NOMO-1 (cell line): ENCODE results near the gene PBX4.
"Not testable (repeated sequence)": the region's sequence is repeated elsewhere in the genome, so short reads cannot be mapped to it uniquely, and the experiment has no call there.

Source experiments
- DNase-seq, 2 experiments: peaks; one replicate each; lab custom pipeline; 2025; ENCODE audit not compliant: unreplicated experiment in 2 of 2; lab: John Stamatoyannopoulos, UW

PBX4 gene, protein sequence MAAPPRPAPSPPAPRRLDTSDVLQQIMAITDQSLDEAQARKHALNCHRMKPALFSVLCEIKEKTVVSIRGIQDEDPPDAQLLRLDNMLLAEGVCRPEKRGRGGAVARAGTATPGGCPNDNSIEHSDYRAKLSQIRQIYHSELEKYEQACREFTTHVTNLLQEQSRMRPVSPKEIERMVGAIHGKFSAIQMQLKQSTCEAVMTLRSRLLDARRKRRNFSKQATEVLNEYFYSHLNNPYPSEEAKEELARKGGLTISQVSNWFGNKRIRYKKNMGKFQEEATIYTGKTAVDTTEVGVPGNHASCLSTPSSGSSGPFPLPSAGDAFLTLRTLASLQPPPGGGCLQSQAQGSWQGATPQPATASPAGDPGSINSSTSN

DNA sequence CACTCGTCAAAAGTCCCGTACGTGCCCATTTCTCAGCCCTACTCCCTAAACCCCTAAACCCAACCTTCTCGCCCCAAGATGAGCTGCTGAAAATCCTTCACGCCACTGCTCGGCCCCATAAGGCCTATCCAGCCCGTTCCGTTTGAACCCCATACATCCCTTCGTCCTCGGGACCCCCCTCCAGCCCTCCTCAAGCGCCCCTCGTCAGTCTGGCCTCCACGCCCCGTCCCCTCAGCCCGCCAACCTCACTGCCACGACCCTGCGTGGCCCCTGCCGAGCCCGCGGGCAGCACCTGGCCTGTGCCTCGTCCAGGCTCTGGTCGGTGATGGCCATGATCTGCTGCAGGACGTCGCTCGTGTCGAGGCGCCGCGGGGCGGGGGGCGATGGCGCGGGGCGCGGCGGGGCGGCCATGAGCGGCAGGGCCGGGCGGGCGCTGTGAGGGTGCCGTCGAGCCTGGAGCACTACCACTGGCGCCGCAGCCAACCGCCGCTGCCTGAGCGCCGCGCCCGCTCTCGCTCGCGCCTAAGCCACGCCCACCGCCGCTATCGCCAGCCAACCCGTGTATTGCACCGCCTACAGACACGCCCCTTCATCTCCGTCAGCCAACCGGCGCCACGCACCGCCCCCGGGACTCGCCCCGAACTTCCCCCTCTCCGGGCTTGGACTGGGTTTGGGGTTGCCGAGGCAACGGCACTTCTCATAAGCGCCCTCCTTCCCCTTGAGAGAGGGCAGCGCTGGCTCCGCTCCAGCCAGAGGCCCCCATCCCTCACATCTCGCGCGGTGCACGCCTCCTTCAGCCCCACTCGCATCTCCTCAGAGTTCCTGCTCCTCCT, at the start of gene PBX4:
Gene PBX4, minus strand, starts transcription at position 469 of the 833 bp plus-strand sequence. Its CDS starts 58 bp downstream, at position 411.
- DNase-seq: peak; percentile 96 to 98

DNA sequence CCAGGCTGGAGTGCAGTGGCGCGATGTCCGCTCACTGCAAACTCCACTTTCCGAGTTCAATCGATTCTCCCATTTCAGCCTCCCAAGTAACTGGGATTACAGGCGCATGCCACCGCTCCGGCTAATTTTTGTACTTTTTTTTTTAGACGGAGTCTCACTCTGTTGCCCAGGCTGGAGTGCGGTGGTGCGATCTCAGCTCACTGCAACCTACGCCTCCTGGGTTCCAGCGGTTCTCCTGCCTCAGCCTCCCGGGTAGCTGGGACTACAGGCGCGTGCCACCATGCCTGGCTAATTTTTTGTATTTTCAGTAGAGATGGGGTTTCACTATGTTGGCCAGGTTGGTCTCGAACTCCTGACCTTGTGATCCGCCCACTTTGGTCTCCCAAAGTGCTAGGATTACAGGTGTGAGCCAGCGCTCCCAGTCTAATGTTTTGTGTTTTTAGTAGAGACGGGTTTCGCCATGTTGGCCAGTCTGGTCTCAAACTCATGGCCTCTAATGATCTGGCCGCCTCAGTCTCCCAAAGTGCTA, 47.0 kb upstream of the PBX4 start:
- DNase-seq: not testable (repeated sequence)

DNA sequence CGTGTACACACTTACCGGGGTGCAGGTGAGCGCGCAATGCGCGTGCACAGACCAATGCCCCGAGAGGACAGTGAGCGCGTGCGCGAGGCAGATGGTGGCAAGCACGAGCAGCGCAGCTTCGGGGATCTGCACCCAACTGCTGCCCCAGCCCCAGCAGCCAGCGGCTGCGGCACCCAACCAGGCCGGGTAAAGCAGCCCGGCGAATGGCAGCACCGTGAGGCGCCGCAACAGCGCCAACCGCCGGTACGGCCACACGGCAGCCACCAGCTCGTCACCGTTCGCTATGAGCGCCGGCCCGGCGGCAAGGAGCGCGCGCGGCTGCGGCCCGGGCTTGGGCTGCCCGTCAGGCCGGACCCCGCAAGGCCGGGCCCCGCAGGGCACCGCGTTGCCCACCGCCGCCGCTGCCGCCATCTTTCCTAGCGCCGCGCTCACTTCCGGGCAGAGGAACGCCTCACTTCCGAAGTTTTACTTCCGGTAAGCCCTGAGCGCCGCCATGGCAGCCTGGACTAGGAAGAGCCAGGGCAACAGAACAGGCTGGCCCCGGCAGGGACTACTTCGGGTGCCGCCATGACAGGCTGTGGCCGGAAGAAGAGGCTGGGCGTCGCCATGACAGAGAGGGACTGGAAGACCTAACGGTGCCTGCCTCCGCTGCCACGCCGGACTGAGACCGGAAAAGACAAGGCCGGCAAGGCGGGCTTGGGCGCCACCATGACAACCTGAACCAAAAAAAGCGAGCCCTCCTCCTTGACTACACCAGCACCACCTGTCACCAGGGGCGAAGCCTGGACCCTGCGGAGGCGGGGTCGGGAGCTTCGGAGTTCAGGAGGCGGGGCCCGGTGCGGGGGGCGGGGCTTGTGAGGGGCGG, 45.0 kb upstream of the PBX4 start, which contains the start of gene ATP13A1:
Gene ATP13A1, minus strand, starts transcription at position 421 of the 865 bp plus-strand sequence. Its CDS starts 10 bp downstream, at position 411.
- peak; percentile 96 to 97 for DNase-seq

DNA sequence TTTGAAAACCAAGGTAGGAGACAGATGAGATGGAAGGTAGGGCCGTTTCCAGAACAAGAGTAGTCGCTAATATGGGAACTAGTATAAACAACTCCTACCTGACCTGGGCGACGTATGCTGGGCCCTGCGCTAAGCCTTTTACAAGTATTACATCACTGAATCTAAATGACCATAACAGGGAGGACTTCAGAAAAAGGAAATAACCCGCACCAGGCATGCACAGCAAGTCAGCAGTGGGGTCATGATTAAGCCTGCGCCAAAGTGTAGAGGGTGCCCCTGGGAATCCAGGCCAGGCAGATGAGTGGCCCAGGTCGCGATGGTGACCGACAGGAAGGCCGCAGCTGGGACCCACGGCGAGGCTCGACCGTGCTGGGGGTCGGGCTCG, 44.4 kb upstream of the PBX4 start:
- peak; percentile 18 to 45 for DNase-seq

DNA sequence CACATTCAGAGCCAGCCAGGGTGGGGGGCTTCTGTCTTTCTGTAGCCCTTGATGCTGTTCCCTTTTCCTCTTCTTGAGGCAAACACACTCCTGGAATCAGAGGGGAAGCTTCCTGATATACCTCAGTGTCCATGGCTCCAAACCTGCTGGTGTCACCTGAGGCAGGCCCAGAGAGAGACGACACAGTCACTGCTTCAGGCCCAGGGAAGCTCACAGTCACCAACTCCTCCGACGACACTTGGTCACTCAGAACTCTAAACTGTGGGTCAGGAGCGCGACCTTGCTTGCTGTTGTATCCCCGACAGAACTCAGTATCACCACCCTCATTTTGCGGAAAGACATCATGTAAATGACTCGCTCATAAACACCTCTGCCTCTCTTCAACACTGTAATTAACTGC, 43.9 kb upstream of the PBX4 start:
- no peak for DNase-seq

DNA sequence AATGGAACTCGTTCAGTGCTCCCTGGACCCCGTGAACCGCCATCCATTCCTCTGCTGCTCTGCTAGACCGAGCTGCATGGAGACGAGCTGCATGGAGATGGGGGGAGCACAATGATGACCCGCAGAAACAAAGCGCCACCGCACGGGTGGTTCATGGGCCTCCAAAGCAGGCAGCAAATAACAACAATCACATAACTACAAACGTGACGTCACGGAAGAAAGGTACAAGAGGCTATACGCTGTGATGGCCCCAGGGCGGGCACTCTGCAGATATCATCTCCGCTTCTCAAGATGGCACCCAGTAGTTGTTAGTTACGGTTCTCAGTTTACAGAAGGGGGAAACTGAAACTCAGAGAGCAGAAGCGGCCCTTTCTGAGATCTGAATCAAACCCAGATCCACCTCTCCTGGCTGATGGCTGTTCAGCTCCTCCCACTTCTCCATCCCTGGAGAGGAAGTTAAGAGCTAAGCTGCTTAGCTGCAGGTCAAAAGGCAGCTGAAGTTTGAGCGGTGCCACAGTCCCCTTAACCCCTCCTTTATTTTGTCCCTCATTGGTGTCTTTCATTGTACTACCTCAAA, 43.3 kb upstream of the PBX4 start:
- peak; percentile 68 to 95 for DNase-seq

DNA sequence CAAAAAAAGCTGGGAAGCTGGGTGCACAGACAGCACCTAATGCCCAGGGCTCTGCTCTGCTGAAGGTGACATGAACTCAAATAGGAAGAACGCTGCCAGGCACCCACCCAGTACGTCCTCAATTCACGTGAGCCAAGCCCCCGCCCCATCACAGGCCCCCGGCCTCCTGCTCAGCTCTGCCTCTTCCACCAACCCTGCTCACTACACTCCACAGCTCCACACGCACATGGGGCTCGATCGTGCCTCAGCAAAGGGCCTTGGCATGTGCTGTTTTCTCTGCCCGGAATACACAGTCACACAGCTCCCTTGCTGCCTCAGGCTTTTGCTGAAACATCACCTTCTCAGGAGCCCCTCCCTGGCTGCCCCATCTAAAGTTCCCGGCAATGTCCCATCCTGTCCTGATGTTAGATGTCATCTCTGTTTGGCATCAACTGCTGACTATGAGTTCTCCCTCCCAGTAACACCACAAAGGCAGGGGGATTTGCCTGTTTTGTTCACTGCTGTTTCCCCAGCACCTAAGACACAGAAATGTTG, 42.7 kb upstream of the PBX4 start:
- no peak for DNase-seq

DNA sequence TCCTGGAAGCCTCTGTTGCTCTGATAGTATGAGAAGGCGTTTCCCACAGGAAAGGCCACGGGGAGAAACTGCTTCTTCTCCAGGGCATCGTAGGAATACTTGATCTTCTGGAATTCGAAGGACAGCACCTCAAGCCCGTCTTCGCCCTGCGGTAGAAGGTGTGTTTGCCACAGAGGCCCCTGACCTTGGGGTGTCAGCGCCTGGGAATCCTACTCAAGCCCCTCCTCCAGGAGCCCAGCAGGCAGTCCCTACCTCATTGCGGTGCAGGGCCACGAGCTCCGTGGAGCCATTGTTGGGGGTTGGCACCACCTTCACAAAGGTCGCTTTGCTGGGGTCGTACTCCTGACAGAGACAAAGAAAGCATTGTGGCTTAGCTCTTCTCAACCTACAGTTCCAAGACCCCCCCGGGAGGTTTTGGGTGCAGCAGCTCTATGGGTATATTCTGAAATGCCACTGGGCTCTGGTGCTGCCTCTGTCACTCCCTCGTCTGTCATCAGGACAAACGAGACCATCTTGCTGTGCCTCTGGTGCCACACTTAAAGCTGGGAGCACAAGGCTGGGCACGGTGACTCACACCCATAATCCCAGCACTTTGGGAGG, 41.3 kb upstream of the PBX4 start:
- no peak for DNase-seq

DNA sequence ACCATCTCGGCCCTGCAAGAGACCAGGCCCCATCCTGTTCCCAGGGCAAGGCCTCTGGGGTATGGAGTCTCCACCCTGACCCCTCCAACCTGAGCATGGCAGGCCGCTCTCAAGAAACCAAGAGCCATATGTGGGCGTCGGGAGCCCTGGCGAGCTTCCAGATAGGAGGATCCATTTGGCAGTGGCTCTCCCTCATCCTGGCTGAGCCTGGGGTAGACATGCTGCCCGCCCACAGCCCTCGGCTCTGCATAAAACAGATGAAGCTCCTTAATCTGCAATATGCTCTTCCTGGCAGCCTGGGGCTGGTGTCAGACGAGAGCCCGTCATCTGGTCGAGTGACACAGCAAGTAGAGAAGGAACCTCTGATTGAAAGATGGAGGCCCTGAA, 38.9 kb upstream of the PBX4 start:
- DNase-seq: no peak

DNA sequence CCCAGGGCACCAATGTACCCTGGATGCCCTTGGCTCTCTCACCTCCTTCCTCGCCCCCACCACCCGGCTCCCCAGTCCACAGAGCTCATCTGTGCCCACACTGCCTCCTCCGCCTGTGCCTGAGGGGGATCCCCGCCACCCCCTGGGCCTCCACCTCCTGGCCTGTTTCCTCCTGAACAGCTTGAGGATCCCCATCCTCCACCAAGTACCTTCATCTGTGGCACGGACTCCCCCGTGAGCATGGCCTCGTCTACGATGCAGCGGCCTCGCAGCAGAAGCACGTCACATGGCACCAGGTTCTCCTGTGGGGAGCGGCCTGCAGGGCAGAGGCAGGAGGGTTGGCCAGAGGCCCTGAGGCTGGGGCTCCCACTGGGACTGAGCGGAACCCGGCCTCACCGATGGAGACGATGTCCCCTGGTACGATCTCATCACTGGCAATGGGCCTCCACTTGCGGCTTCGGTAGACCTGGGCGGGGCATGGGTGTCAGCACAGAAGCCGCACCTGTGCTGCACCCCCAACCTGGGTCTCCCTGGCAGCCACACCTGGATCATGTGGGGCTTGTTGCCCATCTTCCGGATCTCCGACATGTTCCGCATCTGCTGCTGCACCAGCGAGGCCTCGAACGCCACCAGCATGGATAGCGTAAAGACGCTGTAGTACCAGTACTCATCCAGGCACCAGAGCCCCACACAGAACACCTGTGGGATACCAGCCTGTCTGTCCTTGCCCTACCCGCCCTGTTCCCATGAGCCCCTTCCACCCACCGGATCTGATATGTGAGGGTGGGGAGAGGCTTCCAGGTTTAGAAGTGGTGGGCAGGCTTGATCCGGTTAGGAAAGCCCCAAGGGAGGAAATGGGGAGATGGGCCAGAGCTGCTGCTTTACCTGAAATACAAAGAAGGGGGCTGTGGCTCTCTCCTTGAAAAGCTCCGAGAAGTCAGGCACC, 38.2 kb upstream of the PBX4 start:
- no peak for DNase-seq

DNA sequence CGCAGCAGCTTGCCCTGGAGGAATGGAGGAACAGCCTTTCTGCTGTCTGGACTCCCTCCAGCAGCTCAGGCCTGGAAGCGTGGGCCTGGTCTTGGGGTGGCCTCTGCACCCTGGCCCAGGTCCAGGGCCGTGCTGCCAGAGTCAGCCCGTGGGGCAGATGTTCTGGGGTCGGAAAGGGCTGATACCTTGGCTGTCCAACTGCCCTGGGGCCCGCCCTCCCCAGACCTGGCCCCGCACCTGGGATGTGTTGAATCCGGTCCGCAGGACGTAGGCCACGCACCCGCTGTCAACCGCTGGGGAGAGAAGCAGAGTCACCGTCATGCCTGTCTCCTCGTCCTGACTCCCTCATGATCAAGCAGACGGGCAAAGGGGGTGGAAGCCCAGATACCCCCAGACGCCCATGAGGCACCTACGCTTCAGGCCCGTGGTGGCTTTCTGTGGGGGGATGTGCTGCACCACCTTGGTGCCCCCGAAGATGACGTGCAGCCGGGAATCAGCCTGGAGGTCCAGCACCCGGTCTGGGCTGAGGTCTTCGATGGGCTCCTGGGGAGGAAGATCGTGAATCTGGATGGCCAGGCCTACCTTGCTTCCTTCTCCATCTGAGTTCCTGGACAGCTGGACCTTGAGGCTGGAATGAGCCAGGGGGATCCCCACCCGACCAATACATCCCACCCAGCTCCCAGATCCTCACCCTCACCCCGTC, 37.3 kb upstream of the PBX4 start:
- DNase-seq: no peak

DNA sequence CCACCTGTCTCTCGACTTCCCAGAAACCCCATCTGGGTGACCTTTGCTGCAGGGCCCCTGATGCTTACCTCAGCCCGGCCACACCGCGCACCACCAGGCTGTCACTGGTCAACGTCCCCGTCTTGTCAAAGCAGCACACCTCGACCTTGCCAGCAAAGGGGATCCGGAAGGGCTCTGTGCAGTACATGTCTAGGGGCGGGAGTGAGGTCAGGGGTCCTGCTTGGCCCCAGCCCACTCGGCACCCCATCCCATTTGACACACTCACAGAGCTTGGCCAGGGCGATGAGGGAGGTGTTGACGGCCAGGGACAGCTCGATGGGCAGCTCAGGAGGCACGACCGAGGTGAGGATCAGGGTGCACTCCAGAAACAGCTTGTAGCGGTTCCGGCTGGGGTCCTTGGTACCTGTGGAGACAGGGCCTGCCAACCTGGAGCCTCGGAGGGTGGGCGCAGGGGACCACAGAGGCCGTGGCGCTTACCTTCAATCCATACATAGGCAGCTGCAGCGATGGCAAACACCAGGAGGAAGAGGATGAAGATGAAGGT, 36.6 kb upstream of the PBX4 start:
- no peak for DNase-seq

DNA sequence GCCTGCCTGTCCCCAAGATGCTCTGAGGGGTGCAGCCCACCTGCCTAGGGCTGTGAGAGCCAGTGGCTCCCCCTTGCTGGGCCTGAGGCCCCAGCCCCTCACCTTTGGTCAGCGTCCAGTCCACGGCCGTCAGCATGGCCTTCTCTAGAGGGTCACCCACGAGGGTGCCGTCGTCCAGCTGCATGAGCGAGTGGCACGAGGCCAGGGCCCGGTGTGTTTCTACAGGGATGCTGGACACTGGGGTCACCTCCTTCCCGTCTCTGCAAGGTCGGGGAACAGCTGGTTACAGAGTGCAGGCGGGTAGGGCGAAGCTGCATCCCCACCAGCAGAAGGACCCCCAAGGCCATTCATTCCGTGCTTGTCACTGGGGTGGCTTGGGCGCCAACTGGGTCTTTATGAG, 36.0 kb upstream of the PBX4 start:
- DNase-seq: no peak

DNA sequence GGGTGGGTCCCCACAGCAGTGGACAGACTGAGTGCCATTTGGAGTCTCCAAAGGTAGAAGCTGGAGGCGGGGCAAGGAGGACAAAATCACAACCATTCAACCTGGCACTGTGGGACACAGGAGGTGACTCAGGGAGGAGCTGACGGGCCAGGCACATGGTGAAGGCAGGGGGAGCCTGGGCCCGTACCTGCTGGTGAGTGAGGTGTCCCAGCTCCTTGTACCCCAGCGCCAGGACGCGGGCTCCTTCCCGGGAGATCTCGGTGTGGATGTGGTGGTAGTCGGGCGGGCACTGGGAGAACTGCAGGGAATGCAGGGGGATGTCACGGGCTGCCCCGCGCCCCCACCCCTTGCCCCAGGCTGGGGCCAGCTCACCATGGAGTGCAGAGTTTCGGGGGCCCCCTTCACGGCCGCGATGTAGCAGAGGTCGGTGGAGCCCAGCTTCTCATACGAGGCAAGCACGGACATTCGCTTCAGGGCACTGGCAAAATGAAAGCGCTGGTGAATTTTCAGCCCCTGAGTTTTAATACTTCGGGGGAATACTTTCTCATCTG, 35.2 kb upstream of the PBX4 start:
- no peak for DNase-seq

DNA sequence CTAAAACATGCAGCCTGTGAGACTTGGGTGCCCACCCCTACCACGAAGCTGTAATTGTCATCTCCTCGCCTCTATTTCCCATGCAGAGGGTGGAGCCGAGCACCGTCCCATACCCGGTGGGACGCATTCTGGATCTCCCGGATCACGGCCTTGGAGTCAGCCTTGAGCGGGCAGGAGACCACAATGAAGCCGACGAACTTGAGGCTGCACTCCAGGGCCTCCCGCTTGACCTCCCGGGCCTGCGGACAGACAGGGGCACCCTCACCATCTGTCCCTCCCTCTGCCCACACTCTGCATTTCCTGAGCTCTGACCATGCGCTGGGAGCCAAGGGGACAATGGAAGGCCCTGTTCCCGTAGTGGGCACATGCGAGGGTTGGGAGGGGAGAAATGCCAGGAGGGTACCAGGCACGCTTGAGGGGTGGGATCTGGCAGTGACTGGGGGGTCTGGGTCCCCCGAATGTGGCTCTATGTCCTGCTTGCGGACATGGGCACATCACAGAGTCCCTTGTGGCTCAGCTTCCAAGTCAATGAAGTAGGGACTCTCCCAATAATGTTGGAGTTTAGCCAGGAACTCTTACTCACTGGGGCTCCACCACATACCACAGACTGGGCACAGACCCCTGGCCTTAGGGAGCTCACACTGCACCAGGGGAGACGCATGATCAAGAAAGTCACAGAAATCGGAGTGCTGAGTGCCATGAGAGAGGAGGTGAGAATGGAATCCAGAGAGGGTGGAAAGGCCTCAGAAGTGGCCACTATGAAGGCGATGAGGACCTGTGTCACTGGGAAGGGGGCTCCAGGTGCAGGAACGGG, 34.2 kb upstream of the PBX4 start:
- DNase-seq: no peak

DNA sequence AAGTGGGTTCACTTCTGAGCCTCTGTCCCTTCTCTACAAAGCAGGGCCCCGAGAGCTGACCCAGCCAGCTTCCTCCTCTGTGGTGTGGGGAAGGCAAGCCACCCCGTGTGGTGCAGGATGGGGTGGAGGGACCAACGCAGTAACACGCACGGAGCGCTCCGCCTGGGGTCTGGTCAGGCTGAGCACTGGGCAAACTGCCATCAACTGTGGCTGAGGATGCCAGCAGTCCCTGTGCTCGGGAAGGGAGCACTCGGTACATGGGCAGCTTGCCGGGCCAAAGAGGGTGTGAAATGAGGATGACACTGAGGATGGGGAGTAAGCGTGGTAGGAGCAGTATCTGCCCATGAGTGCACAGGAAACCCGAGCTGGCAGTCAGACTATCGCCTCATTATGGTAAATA, 32.6 kb upstream of the PBX4 start:
- DNase-seq: no peak

DNA sequence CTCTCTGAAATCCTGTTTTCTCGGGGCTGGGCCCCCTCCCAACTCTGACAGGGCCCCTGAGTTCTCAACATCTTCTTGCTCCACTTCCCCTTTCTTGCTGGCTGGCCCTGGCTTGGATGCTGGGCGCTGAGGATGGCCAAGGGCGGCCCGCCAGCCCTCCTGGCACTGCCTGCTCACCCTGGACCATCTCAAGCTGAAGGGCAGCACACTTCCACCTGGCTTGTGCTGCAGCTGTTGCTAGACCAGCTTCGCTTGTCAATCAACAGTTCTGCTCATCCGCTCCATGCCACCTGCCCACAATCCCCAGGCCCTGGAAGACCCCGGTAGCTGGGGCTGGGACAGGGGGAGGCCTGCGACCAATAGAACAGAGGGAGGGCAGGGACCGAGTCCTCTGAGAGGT, 31.8 kb upstream of the PBX4 start:
- no peak for DNase-seq
